MCF 10A (cell line): ENCODE data around the gene TIE1. TPM values are rescaled to one million over a fixed set of nuclear protein-coding genes. Genes with fewer than 3 reads are reported as not detected.

Experiments
- BruUV-seq: library from RNA; stranded (reverse); fragments of 400-500 nt; replicated peaks from 2 replicates; lab custom pipeline; 2021; lab: Mats Ljungman, UMichigan
- CTCF ChIA-PET: fragments of 300-600 bp; sonication (Branson Sonifier 250); formaldehyde crosslinking; extraction: SDS; loops from one replicate; lab custom pipeline; 2021; ENCODE audit warnings: antibody characterized with exemption, inconsistent platforms; lab: Yijun Ruan, JAX
- POLR2A ChIA-PET: fragments of 300-600, 350-650 bp; sonication (Branson Sonifier 250); formaldehyde crosslinking; extraction: SDS; loops from one replicate; lab custom pipeline; 2020; ENCODE audit warnings: antibody characterized with exemption, inconsistent platforms; lab: Yijun Ruan, JAX
- DNase-seq: peaks from one replicate; pipeline ENCODE4 v3.0.0-alpha.2; 2018; ENCODE audit not compliant: unreplicated experiment
- H3K27ac Mint-ChIP-seq: one replicate; pipeline ENCODE4 v1.8.0; 2022; ENCODE audit warnings: mild to moderate bottlenecking, low read depth, mixed read lengths; ENCODE audit not compliant: unreplicated experiment
- H3K27me3 Mint-ChIP-seq: one replicate; pipeline ENCODE4 v1.8.0; 2022; ENCODE audit warnings: mixed read lengths; ENCODE audit not compliant: insufficient read depth, unreplicated experiment
- H3K36me3 Mint-ChIP-seq: one replicate; pipeline ENCODE4 v1.8.0; 2022; ENCODE audit warnings: mild to moderate bottlenecking, moderate library complexity, mixed read lengths; ENCODE audit not compliant: insufficient read depth, unreplicated experiment
- H3K4me1 Mint-ChIP-seq: one replicate; pipeline ENCODE4 v1.8.0; 2022; ENCODE audit warnings: mixed read lengths; ENCODE audit not compliant: insufficient read depth, unreplicated experiment
- H3K4me3 Mint-ChIP-seq: one replicate; pipeline ENCODE4 v1.8.0; 2022; ENCODE audit warnings: mild to moderate bottlenecking, moderate library complexity, mixed read lengths; ENCODE audit not compliant: unreplicated experiment
- H3K9me3 Mint-ChIP-seq: one replicate; pipeline ENCODE4 v1.8.0; 2022; ENCODE audit warnings: mixed read lengths; ENCODE audit not compliant: unreplicated experiment
- CTCF ChIP-seq: fragments of 200-600 bp; IDR thresholded peaks from one replicate; pipeline ENCODE4 v1.8.0; 2022; ENCODE audit warnings: antibody characterized with exemption, mild to moderate bottlenecking; ENCODE audit not compliant: unreplicated experiment
- intact Hi-C: fragments of 100-400 bp; cut with micrococcal nuclease; formaldehyde crosslinking; loops from 2 replicates; pipeline ENCODE4 v1.14.1; 2022
- total RNA-seq: library from RNA; stranded (reverse); gene quantifications from 2 replicates; pipeline ENCODE4 v1.2.3, GENCODE V29; 2022

The TIE1 gene
- total RNA-seq, 1 experiment from 2014 or later, result not detected

DNA sequence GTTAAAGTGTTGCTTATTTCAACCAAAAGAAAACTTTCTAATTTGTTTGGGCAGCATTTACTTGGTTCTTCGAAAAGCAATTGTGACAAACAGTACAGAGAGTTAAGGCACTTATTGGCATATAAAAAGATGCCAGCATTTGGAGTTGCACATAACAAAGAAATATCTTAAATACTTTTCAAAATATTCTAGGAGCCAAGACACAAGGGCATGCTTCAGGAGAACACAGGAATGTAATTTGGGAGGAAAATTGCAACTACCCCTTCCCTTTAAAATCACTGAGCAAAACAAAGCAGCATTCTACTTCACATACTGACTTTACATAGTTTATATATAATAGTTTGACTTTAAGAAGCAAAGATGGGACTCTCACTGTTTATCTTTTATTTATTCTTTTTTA lies 4.6 kb upstream of the TIE1 start:
- no peaks in the 10 kb centered on the region for H3K4me1 Mint-ChIP-seq
- no peak for TF ChIP-seq CTCF
- ChIA-PET POLR2A (no interaction called here), CTCF (interaction anchor here (3.8 kb wide), 1 partner anchor 11 kb away, joined by 24 read pairs; the partner anchor contains the start of gene C1orf210)
- intact Hi-C loops, result no loop called here
- H3K27me3 Mint-ChIP-seq, result no peaks in the 10 kb centered on the region
- no peaks in the 10 kb centered on the region for H3K9me3 Mint-ChIP-seq
- no peak overlapping the region for H3K4me3 Mint-ChIP-seq
- no TSS peak for BruUV-seq
- no peak for DNase-seq
- H3K36me3 Mint-ChIP-seq, result no peaks in the 10 kb centered on the region
- H3K27ac Mint-ChIP-seq, result no peak overlapping the region

DNA sequence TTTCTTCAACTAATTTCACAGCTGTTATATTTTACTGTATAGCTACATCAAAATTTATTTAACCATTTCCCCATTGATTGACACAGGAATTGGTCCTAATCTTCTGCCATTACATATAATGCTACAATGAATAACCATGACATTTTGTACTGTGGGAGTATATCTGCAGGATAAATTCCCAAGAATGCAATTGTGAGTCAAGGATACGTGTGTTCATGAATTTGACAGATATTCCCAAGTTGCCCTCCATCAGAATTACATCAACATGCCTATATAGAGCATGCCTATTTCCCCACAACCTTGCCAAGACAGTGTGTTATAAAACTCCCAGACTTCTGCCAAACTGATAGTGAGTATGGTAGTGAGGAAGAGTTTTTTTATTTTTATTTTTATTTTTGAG lies 2.7 kb upstream of the TIE1 start:
- no peak for TF ChIP-seq CTCF
- no peak overlapping the region for H3K27ac Mint-ChIP-seq
- DNase-seq, result no peak
- H3K9me3 Mint-ChIP-seq, result no peaks in the 10 kb centered on the region
- no peak overlapping the region for H3K4me3 Mint-ChIP-seq
- H3K36me3 Mint-ChIP-seq, result no peaks in the 10 kb centered on the region
- POLR2A ChIA-PET, result no interaction called here
- peaks cover 11% of the 10 kb centered on the region for H3K27me3 Mint-ChIP-seq
- CTCF ChIA-PET, result interaction anchor here (0.6 kb wide), 1 partner anchor 705 kb away, joined by 3 read pairs; no protein-coding TSS in a partner anchor
- BruUV-seq, result no TSS peak
- H3K4me1 Mint-ChIP-seq, result no peaks in the 10 kb centered on the region
- intact Hi-C loops, result no loop called here

DNA sequence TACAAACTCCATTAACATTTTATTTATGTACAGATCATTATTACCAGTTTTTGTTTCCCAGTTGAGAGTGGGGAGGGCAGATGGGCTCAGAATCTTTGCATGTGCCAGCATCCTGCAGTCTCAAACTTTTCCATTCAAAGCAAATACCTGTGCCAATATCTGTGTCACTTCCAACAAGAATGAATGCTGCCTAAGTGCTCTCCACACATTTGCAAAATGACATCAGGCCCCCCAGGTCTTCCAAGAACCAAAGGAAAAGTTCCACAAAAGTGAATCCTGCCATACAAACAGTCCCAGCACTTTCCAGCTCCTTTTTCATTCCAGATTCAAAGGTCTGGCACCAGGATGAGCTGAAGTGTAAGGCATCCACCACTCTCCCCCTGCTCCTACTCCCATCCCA lies 1.7 kb upstream of the TIE1 start:
- H3K27me3 Mint-ChIP-seq, result peaks cover 11% of the 10 kb centered on the region
- ChIA-PET POLR2A (no interaction called here), CTCF (no interaction called here)
- no peaks in the 10 kb centered on the region for H3K36me3 Mint-ChIP-seq
- no peak overlapping the region for H3K27ac Mint-ChIP-seq
- no TSS peak for BruUV-seq
- DNase-seq, result no peak
- H3K4me1 Mint-ChIP-seq, result no peaks in the 10 kb centered on the region
- no peaks in the 10 kb centered on the region for H3K9me3 Mint-ChIP-seq
- intact Hi-C loops, result no loop called here
- no peak overlapping the region for H3K4me3 Mint-ChIP-seq
- no peak for TF ChIP-seq CTCF

- intact Hi-C loops, result no loop called here
- CTCF ChIA-PET, result no interaction called here
- DNase-seq, result no peak
- H3K27ac Mint-ChIP-seq, result no peak overlapping the region
- H3K9me3 Mint-ChIP-seq, result no peaks in the 10 kb centered on the region
- peaks cover 24% of the 10 kb centered on the region for H3K27me3 Mint-ChIP-seq
- no peak overlapping the region for H3K4me3 Mint-ChIP-seq
- TF ChIP-seq CTCF, result no peak
- BruUV-seq, result no TSS peak
- POLR2A ChIA-PET, result no interaction called here
- no peaks in the 10 kb centered on the region for H3K36me3 Mint-ChIP-seq
- peaks cover 6% of the 10 kb centered on the region for H3K4me1 Mint-ChIP-seq
Observed at GRCh38 chr1:43302201-43302600, 1.4 kb downstream of the TIE1 start.
